HG03342 (cell line): ENCODE data around the gene PPID.
"Not testable (repeated sequence)": the region's sequence is repeated elsewhere in the genome, so short reads cannot be mapped to it uniquely, and the experiment has no call there.

ENCODE experiments used
- ATAC-seq: cut with Tn5 transposase; IDR thresholded peaks from one replicate; pipeline ENCODE4 v1.9.1; 2021; ENCODE audit warnings: mild to moderate bottlenecking, moderate library complexity; ENCODE audit not compliant: unreplicated experiment

PPID gene

DNA sequence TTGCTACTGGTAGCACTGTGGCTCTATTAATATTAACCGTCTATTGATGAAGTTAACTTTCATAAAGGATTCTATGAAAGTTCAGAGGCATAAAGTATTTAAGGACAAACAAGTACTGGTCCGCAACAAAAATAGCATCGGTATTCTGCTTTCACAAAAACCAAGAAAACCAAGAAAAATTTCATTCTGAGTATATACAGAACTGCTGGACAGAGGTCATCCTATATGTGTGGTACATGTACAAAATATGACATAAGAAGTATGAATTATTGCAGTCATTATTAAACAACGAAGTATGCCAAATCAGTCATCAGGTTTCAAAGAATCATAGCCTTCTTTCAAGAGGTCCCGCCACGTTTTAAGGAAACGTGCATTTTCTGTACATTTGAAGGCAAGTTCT, 53.9 kb downstream of the PPID start:
- ATAC-seq, result no peak

DNA sequence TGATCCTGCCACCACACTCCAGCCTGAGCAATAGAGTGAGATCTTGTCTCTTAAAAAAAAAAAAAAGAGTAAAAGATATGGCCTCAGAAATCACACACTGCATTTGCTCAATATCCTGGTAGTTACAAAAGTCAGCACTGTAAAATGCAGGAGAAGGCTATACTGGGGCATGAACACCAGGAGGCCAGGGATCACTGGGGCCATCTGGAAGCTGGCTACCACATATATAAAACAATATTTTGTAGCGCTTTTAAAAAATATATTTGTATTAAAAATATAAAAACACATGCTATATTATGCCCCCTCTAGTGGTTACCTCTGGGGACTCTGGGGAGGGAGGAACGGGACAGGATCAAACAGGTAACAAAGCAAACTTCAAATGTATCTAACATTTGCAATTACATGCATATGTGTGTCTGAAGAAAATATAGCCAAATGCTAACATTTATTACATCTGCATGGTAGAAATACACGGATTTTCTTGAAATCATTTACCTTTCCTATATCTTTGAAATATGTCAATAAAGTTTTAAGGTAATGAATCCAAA, 55.5 kb downstream of the PPID start:
- ATAC-seq, result no peak

GRCh38 chr4:158666892-158667291, 56.3 kb downstream of the PPID start:
- ATAC-seq, result no peak

DNA sequence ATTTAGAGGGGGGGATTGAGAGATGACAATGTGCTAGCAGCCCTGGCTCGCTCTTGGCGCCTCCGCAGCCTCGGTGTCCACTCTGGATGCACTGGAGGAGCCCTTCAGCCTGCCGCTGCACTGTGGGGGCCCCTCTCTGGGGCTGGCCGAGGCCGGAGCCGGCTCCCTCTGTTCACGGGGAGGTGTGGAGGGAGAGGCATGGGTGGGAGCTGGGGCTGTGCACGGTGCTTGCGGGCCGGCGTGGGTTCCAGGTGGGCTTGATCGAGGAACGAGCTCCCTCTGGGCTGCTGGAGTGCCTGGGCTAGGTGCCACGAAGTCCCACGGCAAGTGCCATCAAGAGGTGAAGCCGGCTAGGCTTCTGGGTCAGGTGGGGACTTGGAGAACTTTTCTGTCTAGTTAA, 58.4 kb downstream of the PPID start:
- no peak for ATAC-seq

GRCh38 chr4:158663707-158664625, 59.2 kb downstream of the PPID start:
- ATAC-seq, result not testable (repeated sequence)

DNA sequence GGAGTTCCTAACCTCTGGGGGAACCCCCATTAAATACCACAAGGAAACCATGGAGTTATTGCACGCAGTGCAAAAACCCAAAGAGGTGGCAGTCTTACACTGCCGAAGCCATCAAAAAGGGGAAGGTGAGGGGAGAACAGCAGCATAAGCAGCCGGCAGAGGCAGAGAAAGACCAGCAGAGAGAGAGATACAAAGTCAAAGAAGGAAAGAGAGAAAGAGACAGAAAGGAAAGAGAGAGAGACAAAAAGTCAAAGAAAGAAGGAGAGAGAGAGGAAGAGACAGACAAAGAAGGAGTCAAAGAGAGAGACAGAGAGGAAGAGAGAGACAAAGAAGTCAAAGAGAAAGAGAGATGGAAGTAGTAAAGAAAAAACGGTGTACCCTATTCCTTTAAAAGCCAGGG, 59.9 kb downstream of the PPID start:
- ATAC-seq, result not testable (repeated sequence)
